Stimulated activated CD4-positive, alpha-beta T cell treated with anti-CD3 and anti-CD28 coated beads, Interleukin-2, amount 100 ng/mL, for 48 hours (primary cell): ENCODE results near the gene ZBTB16.

Source experiments
- DNase-seq, 2 donors: peaks; one replicate each; pipeline ENCODE4 v3.0.0-alpha.2; 2020

The ZBTB16 gene

GRCh38 chr11:114219559-114220349, 160.2 kb downstream of the ZBTB16 start:
- no peak for DNase-seq

DNA sequence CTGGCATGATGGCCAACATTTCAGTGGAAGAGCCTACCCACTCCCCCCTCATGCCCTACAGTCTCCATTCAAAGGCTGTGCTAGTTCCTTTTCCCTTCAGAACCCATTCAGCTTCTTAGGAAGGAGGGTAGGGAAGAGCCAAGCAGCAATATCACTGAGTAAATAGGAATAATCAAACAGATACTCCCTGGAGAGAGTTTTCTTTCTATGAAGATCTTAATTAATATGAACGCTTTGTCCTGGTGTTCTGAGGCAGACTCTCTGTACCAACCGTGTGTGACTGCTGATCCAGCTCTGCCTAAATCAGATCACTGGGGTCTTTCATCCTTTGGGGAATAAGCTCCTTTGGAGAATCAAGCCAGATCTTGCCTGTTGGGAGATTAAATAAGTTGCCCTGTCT, 161.5 kb downstream of the ZBTB16 start:
- DNase-seq, result no peak

GRCh38 chr11:114225661-114226060, 166.2 kb downstream of the ZBTB16 start:
- DNase-seq, result no peak

- DNase-seq, result no peak
Measured at GRCh38 chr11:114226356-114226755, 166.8 kb downstream of the ZBTB16 start.

DNA sequence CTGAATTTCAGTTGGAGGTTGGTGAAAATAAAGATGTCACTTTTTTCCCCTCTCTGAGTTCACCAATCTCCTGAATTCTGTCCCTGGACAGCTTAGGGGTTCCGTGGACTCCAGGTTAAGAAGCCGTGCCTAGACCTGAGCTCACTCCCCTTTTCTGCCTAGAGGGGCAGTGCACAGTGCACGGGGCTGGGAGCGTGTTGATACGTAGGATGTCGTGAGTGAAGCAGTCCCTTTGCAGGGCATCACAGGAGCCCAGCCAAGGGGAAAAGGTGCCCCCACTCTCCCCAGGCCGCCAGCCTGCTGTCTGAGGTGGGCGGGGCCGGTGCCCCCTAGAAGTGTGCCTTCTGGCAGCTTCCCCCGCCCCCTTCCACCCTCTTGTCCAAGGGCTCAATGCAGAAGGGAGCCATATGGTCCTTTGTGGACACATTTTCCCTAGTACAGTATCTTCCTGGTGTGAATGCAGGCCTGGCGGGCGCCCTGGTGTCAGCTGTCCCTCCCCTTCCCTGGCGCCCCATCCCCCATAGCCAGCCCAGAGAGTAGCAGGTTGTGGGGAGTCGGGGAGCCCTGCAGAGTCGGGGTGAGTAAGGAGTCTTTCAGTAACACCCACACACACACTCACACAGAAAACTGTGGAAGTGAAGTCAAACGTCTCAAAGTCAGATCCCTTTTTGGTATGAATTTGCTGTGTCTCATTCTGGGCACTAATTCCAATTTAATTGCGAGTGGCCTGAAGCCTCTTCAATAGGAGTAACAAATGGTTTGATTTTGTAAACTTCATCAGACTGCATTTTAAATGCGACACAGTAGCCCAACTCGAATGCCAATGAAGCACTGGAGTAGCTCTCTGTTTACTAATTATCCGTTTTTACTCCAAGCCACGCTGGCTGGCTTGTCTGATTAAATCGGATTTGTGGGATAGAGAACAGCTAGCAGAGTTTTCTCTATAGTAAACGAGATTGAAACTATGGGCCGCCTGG, 169.2 kb downstream of the ZBTB16 start:
- no peak for DNase-seq

GRCh38 chr11:114230031-114230704, 170.7 kb downstream of the ZBTB16 start:
- no peak for DNase-seq

- DNase-seq, result no peak
Measured at GRCh38 chr11:114232400-114233059, 173.0 kb downstream of the ZBTB16 start.

- DNase-seq, result no peak
Measured at GRCh38 chr11:114233755-114234154, 174.2 kb downstream of the ZBTB16 start.

DNA sequence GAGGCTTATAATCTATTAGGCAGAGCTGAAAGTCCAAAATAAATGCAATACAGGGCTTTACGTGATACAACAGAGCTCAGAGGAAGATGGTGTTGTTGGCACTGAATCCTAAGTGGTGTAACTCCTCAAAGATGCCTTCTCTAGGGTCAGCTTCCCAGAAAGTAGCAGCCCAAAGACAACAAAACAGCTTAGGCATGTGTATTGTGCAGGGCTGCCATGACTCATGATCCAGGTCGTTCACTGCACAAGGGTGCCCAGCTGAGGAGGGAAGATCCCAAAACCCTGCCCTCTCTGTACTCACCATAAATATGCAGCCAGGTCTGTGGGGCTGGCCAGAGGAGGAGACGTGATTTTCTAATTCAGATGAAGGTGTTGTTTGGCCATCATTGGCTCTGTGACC, 177.3 kb downstream of the ZBTB16 start:
- no peak for DNase-seq

DNA sequence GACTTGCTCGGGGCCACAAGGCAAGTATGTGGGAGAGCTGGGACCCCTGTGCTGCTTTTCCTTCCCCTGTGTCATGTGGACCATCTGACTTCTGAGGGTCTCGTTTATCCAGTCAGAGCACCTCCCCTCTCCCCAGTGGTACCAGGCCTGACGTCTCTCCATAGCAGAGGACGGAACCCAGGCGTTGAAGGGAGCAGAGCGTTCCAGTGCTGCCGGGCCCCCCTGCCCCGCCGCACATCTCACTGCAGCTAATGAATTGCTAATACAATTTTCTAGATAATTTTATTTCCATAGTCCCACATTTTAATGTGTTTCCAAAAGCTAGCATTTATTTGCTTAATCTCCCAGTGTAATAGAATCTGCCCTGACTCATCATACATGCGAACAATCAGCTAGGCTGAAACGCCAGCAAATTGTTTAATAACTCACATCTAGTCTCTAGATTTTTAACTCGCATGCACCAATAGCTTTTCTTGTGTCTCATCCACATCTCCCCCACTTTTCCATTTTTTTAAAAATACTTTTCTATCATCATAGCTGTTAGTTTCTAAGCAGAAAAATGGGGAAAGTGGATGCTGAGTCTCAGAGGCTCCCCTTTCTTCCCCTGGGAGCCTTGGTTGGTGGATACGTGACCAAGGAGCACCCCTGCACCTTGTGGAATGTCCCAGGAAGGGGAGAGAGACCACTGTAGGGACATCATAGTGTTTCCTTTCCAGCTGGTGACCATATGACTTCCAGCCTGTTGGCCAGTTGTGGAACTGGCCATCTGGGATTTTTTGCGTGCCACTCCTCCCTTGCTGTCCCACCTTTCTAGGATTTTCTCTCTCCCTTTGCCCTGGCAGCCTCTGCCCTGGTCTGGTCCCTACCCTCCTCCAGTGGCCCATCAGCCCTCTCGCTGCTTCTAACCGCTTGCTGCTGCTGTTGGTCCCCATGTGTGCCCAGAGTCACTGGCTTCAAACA, 178.1 kb downstream of the ZBTB16 start:
- DNase-seq, result no peak

GRCh38 chr11:114239753-114240161, 180.2 kb downstream of the ZBTB16 start:
- DNase-seq, result no peak

GRCh38 chr11:114242032-114242431, 182.5 kb downstream of the ZBTB16 start:
- DNase-seq, result no peak

DNA sequence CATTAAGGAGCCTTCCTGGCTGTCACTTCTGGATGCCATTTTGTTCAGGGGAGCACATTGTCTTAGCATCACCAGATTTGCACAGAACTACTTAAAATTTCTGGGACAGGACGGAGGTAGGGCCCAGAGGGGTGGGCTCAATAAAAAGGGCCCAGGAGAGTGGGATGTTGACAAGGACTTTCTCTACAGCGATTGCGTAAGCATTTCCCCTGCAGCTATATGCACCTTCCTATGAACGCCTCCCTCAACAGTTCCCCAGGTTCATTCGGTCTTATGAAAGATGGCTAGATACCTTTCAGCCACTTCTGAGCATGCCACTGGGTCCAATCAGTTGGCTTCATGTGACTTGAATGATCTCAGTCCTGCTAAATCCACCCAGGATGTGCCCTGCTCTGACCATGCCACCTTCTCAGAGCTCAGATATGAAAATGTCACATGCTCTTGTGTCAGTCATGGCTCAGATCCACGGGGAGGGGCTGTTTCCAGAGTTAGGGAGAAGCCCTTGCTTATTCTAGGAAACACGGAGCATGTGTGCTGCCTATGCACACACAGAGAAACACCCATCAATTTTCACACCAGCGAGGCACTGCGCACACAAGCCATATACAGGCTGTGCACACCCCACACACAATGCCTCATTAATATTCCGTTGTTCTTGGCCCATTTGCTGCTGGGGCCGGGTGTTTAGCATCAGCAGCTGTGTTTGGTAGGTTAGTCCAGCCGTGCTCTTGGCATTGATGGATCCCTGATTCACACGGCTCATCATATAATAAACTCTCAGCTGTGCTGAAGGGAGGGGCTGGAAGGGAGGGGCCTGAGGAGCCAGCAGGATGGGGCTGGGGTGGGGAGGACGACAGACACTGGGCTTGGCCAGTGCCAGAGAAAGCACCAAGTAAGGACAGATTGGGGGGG, 184.2 kb downstream of the ZBTB16 start:
- no peak for DNase-seq

DNA sequence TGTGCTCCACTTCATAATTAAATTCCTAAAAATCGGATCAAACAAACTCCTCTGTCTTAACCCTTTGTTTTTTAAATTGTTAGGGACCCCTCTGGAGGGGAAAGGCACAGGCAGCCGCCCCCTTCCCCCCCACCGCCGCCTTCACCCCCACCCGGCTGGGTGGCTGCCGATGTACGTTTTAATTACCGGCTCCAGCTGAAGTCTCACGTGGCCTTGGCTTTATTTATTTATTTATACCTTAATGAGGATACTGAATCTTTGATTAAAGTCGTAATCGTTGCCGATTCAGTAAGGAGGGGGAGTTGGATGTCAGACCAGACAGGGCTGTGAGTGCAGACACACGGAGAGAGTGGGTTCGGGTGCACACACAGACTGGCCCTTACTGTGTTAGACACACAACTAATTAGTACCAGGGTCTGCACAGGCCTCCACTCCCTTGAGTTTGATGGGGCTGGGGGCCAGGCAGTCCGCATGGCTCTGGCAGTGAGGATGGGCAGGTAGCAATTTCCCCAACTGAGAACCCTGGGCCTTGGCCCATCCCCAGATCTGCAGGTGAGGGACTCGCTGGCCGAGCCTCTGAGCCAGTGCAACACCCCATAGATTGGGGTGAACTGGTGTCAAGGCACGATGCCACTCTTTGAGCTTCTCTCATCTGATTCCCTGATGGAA, 185.3 kb downstream of the ZBTB16 start:
- no peak for DNase-seq

DNA sequence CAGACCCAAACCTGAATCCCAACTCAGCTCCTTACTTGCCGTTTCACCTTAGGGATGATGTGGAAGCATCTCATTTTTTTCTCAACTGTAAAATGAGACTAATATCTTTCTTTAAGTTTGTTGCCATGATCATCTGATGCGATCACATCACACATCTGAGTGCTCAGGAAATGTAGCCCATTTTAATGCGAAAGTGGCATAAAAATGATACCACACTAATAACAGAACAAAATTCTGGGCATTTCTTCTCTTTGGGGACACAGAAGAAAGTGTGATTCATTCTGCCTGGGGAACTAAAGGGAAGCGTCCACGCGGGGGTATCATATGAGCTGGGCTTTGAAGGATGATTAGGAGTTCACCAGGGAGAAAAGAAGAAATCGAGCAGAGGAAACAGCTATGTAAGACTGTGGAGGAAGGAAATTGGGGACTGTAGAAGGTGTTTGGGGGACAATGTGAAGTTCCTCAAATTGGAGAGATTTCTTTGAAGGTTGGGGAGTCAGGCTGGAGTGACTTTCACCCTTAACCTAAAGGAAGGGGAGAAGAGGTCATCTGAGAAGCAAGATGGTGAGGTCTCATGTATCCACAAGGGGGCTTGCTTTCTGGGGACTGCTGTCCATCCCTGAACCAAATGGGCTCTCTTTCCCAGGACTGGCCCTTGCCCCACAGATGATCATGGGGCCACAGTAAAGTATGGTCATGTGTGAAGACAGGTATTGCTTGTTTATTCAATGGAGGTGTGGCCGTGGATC, 187.0 kb downstream of the ZBTB16 start:
- DNase-seq, result no peak

DNA sequence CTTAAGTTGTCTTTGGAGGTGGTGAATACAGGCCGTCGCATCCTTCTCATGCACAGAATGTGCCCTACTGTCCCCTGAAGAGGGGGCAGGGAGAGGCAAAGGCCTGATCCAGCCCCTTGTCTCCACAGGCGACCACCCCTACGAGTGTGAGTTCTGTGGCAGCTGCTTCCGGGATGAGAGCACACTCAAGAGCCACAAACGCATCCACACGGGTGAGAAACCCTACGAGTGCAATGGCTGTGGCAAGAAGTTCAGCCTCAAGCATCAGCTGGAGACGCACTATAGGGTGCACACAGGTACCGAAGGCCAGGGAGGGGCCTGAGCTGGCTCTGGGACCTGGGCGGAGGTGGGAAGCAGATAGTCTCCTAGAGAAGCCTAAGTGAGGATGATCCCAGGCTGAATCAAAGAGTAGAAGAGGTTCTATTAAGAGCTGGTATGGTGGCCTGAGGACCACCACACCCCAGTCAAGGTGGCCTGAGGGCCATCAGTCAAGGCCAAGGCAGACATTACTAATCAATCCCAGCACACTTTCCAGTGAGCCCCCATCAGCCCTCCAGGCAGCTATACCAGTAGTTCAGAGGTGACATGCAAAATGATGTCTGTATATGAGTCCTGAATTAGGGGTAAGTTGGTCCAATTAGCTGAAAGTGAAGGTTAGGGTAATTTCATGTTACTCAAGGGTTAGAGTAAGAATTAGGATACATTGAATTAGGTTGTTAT, 187.7 kb downstream of the ZBTB16 start:
- DNase-seq, result no peak

DNA sequence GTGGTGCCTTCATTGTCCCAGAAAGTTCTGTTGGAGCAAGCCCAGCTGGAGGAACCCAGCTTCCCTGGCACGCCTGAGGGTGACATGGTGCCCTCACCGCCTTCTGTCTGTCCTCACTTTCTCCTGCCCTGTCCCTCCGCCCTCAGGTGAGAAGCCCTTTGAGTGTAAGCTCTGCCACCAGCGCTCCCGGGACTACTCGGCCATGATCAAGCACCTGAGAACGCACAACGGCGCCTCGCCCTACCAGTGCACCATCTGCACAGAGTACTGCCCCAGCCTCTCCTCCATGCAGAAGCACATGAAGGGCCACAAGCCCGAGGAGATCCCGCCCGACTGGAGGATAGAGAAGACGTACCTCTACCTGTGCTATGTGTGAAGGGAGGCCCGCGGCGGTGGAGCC, 190.7 kb downstream of the ZBTB16 start:
- DNase-seq, result no peak
